Activated CD4-positive, CD25-positive, alpha-beta regulatory T cell (primary cell): ENCODE results near the gene GCLC.

ENCODE experiments used
- DNase-seq, 4 experiments: peaks; one replicate each; lab custom pipeline; 2025; lab: John Stamatoyannopoulos, UW

The GCLC gene

GRCh38 chr6:53447865-53448264, 97.0 kb downstream of the GCLC start:
- no peak for DNase-seq
